ENCODE results near the gene CEBPG. TPM values are rescaled to one million over a fixed set of nuclear protein-coding genes. Genes with fewer than 3 reads are reported as not detected.

CEBPG gene
- total RNA-seq, 3 donors from 2014 or later: 23.3 to 32.0 (median 23.4) TPM

DNA sequence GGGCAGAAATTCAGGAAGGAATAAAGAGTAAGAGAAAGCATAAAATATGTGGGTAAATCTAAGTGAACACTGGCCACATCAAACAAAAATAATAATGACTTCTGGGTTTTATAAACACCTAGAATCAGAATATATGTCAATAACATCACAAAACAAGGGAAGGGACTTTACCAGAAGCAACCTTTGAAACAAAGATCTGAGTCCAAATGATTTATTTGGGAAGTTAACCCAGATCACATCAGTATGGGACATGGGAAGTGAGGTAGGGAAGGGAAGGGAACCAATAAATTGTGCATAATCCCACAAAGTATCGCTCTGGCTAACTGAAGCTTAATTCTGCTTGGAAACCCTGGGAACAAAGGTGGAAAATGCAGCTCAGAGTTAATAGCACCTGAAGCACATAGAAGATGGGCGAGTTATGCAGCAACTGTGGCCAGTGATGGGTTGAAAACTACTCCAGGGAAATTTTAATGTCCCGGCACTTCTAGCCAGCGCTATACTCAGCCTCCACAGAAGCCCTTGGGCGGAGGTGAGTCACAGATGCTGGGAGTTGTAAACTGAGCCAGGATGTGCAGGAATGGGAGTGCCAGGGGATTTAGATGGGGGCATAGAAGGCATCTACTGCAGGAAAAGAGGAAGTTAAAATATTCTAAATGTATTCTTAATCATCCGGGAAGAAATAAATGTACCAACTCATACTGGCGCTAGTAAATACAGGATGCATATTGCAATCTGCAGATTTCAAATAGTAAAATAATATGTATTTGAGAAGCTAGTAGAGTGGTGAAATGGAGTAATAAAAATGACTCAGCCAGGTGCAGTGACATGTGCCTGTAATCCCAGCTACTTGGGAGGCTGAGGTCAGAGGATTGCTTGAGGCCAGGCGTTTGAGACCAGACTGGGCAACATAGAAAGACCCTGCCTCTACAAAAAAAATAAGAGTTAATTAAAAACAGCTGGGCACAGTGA is 34.2 kb upstream of the CEBPG start:
- no peak for TF ChIP-seq POLR2AphosphoS5 (IDR thresholded peaks at IDR 0.05)
- no peak for TF ChIP-seq POLR2A (IDR thresholded peaks at IDR 0.05)
- TF ChIP-seq CTCF (IDR thresholded peaks at IDR 0.05): no peak
- intact Hi-C loops (cut with DNase I; ENCODE audit: low total_unique reads): no loop called here

DNA sequence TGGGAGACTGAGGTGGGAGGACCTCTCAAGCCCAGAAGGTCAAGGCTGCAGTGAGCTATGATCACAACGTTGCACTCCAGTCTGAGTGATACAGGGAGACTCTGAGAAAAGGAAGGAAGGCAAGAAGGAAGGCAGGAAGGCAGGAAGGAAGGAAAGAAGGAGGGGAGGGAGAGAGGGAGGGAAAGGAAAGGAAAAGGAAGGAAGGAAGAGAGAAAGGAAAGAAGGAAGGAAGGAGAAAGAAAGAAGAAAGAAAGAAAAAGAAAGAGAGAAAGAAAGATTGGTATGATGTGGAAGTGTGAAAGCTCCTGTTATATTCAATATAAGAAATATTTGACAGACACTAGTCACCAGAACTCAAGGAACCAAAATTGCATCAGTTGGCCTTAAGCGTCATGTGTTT is 32.5 kb upstream of the CEBPG start:
- H3K4me1 ChIP-seq: no peaks in the 10 kb centered on the region
- no peaks in the 10 kb centered on the region for H3K27me3 ChIP-seq
- no peaks in the 10 kb centered on the region for H3K9me3 ChIP-seq
- H3K27ac ChIP-seq: no peak overlapping the region
- TF ChIP-seq CTCF (IDR thresholded peaks at IDR 0.05): no peak
- no peak for TF ChIP-seq POLR2AphosphoS5 (IDR thresholded peaks at IDR 0.05)
- no peak for TF ChIP-seq POLR2A (IDR thresholded peaks at IDR 0.05)
- intact Hi-C loops (cut with DNase I; ENCODE audit: low total_unique reads): no loop called here
- no peaks in the 10 kb centered on the region for H3K36me3 ChIP-seq
- DNase-seq (ENCODE audit: low spot score in 2 of 2): no peak
- H3K4me3 ChIP-seq: no peak overlapping the region

More for the DNA sequence above, 34.2 kb upstream of the CEBPG start:
- Histone ChIP-seq H3K36me3 (no peaks in the 10 kb centered on the region), H3K27me3 (no peaks in the 10 kb centered on the region), H3K27ac (no peak overlapping the region), H3K9me3 (no peaks in the 10 kb centered on the region), H3K4me1 (no peaks in the 10 kb centered on the region), H3K4me3 (no peak overlapping the region)
- DNase-seq (ENCODE audit: low spot score in 2 of 2): no peak

- no peaks in the 10 kb centered on the region for H3K36me3 ChIP-seq
- DNase-seq (ENCODE audit: low spot score in 2 of 2): no peak
- no peaks in the 10 kb centered on the region for H3K27me3 ChIP-seq
- no peak overlapping the region for H3K4me3 ChIP-seq
- no peaks in the 10 kb centered on the region for H3K9me3 ChIP-seq
- intact Hi-C loops (cut with DNase I; ENCODE audit: low total_unique reads): no loop called here
- no peak overlapping the region for H3K27ac ChIP-seq
- H3K4me1 ChIP-seq: no peaks in the 10 kb centered on the region
- TF ChIP-seq CTCF (IDR thresholded peaks at IDR 0.05) (no peak), POLR2A (IDR thresholded peaks at IDR 0.05) (no peak), POLR2AphosphoS5 (IDR thresholded peaks at IDR 0.05) (no peak)
Observed at GRCh38 chr19:33343301-33343700, 30.2 kb upstream of the CEBPG start.

DNA sequence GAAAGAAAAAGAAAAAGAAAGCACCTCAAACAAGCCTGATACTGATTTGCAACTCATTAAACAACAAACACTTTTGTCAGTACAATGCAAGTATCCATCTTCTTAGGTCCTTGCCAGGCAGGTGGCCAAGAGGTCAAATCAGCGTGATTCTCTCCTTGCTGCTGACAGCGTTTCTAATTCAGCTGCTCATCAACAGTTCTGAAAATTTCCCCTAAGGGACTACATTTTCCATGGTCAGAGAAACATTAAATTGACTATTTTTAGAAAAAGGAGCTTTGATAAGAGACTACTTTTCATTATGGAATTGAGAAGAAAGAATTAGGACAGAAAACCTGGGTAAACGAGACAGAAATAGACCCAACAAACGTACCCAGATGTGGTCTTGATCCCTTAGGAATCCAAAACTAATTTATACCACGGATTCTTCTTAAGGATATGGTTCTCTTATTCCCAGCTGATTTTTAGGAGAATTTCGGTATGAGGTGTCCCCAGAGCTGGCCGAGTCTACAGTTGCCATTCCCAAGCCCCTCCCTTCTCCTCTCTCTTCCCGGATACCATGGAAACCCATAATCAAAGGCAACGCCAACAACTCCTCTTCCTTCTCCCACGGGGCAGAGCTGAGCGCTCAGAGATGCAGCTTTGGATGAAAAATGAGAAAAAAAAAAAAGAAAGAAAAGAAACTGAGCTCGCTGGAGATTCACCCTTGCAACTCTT is 29.5 kb upstream of the CEBPG start:
- peak overlapping the region in 1 of 3 donors; percentile 27 for H3K4me3 ChIP-seq
- no peak overlapping the region for H3K27ac ChIP-seq
- no peaks in the 10 kb centered on the region for H3K9me3 ChIP-seq
- H3K36me3 ChIP-seq: no peaks in the 10 kb centered on the region
- H3K4me1 ChIP-seq: no peaks in the 10 kb centered on the region
- H3K27me3 ChIP-seq: no peaks in the 10 kb centered on the region
- DNase-seq (ENCODE audit: low spot score in 2 of 2): no peak
- TF ChIP-seq CTCF (IDR thresholded peaks at IDR 0.05): no peak
- no peak for TF ChIP-seq POLR2A (IDR thresholded peaks at IDR 0.05)
- no peak for TF ChIP-seq POLR2AphosphoS5 (IDR thresholded peaks at IDR 0.05)
- intact Hi-C loops (cut with DNase I; ENCODE audit: low total_unique reads): no loop called here

DNA sequence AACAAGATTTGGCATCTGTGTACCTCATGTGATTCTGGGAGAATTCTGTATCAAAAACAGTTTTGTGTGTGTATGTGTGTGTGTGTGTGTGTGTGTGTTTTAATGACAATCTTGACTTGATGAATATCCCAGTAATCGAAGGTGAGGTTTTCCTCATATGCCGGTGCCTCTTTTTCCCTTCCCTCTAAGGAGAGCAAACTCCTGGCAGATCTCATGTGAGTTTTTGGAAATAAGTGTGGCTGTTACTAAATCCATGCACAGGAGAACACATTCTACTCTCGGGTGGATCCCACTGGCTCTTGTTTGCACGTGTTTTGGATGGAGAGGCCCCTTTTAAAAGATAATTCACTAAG is 29.0 kb upstream of the CEBPG start:
- intact Hi-C loops (cut with DNase I; ENCODE audit: low total_unique reads): no loop called here
- Histone ChIP-seq H3K4me3 (no peak overlapping the region), H3K36me3 (no peaks in the 10 kb centered on the region), H3K27ac (no peak overlapping the region), H3K4me1 (no peaks in the 10 kb centered on the region), H3K27me3 (no peaks in the 10 kb centered on the region), H3K9me3 (no peaks in the 10 kb centered on the region)
- DNase-seq (ENCODE audit: low spot score in 2 of 2): no peak
- TF ChIP-seq CTCF (IDR thresholded peaks at IDR 0.05) (no peak), POLR2A (IDR thresholded peaks at IDR 0.05) (no peak), POLR2AphosphoS5 (IDR thresholded peaks at IDR 0.05) (no peak)
